SK-N-MC (cell line): ENCODE results near the gene PNLIPRP1.

Experiments used
- DNase-seq: peaks from one replicate; pipeline ENCODE4 v3.0.0-alpha.2; 2011; ENCODE audit warnings: low read depth, low spot score
- H3K27ac ChIP-seq: fragments of 200-600 bp; sonication (generic); 2 replicates; pipeline ENCODE4 v1.5.1; 2016; ENCODE audit warnings: mixed run types
- H3K36me3 ChIP-seq: fragments of 200-600 bp; sonication (generic); 2 replicates; pipeline ENCODE4 v1.6.1; 2017; ENCODE audit warnings: antibody characterized with exemption, low read length, mixed read lengths; ENCODE audit not compliant: insufficient read depth
- H3K4me3 ChIP-seq: fragments of 200-600 bp; sonication (generic); 2 replicates; pipeline ENCODE4 v1.5.1; 2016
- H3K9ac ChIP-seq: fragments of 200-600 bp; sonication (generic); 2 replicates; pipeline ENCODE4 v1.8.0; 2017; ENCODE audit warnings: mixed run types, mixed read lengths; ENCODE audit not compliant: insufficient read length
- H3K9me3 ChIP-seq: fragments of 200-600 bp; sonication (generic); 2 replicates; pipeline ENCODE4 v1.6.1; 2017; ENCODE audit warnings: low read depth, mild to moderate bottlenecking, antibody characterized with exemption, low read length, moderate library complexity, mixed read lengths
- EZH2 ChIP-seq: fragments of 200-600 bp; sonication (generic); IDR thresholded peaks from one replicate; pipeline ENCODE4 v1.6.1; 2017; ENCODE audit warnings: antibody characterized with exemption
- FOXP2 ChIP-seq: optimal IDR thresholded peaks from 2 replicates; pipeline ENCODE3; 2011; ENCODE audit warnings: mild to moderate bottlenecking, moderate library complexity; ENCODE audit not compliant: insufficient read depth; ENCODE audit errors: extremely low read length, control extremely low read depth
- POLR2AphosphoS5 ChIP-seq: IDR thresholded peaks from 2 replicates; pipeline ENCODE4 v1.6.1; 2012; ENCODE audit warnings: mild to moderate bottlenecking, low read depth, low read length, borderline replicate concordance

PNLIPRP1 gene

DNA sequence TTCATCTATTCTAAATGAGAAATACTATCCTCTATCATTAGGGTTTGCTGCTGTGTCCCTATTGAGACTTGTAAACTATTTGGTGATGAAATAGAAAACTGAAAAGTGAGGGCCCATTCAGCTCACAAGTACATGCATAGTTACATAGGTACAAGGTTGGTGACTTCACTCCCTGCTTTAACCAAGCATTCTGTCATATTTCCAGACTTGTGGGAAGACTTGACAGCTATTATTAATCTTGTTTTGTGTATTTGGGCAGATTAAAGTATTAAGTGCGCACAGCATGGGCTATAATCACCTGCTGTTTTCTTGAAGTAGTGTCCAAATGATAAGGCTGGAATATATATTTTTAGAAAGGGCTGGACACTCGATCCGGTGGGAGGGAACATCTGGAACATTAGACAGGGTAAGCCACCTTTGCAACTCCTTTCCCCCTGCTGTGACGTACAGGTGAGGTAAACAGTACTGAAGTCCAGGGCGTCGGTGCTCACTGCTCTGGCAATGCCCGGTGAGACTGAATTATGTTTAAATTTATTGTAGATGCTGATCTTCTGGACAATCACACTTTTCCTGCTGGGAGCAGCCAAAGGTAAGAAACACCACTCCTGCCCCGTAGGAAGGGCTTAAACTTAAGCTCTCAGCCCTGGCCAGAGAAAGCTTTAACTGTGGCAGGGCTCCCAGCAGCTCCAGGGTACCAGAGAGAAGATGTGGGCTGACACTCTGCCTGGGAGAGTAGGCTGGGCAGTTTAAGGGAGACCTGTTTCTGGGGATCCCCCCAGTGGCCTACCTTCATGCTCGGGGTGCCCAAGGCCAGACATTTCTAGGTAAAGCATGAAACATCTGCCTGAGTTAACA lies at the start of gene PNLIPRP1:
Gene PNLIPRP1, plus strand, starts transcription at position 370 of the 855 bp plus-strand sequence. Its CDS starts 171 bp downstream, at position 541.
- H3K4me3 ChIP-seq = no peak within 1 kb of the TSS
- TF ChIP-seq EZH2 = no peak
- no peak for TF ChIP-seq FOXP2
- no peak for TF ChIP-seq POLR2AphosphoS5

GRCh38 chr10:116542007-116542677 lies 48.6 kb upstream of the PNLIPRP1 start:
- no peaks in the 10 kb centered on the region for H3K36me3 ChIP-seq
- no peak overlapping the region for H3K4me3 ChIP-seq
- no peak overlapping the region for H3K9ac ChIP-seq
- H3K9me3 ChIP-seq = no peaks in the 10 kb centered on the region
- DNase-seq = no peak
- TF ChIP-seq POLR2AphosphoS5 (no peak), FOXP2 (no peak), EZH2 (no peak)
- H3K27ac ChIP-seq = no peak overlapping the region

More for the DNA sequence above, at the start of gene PNLIPRP1:
- H3K9ac ChIP-seq = no peak within 1 kb of the TSS
- H3K27ac ChIP-seq = no peak within 1 kb of the TSS
- no peak for DNase-seq
- H3K9me3 ChIP-seq = no peaks in the 10 kb centered on the region
- no peaks in the 10 kb centered on the region for H3K36me3 ChIP-seq

DNA sequence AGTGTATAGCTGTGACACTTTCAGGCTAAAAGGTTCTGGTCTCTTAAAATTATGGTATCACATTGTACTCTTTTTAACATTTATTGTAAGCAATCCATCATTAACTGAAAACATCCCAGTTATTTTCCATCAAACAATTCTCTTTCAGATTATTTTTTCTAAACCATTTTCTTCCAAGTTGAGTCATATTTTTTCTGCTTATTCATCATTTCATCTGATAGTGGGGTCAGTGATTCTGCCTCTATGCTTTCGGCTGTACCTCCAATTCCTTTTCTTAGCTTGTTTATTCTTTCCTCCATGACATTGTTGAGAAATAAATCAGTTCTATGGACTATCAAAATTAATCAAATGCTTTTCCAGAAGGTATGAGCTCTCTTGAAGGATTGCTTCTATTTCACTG lies 45.6 kb upstream of the PNLIPRP1 start:
- no peak overlapping the region for H3K27ac ChIP-seq
- no peak overlapping the region for H3K4me3 ChIP-seq
- no peak overlapping the region for H3K9ac ChIP-seq
- no peak for DNase-seq
- H3K36me3 ChIP-seq = no peaks in the 10 kb centered on the region
- no peak for TF ChIP-seq FOXP2
- H3K9me3 ChIP-seq = no peaks in the 10 kb centered on the region

GRCh38 chr10:116545756-116546155 lies 45.0 kb upstream of the PNLIPRP1 start, which contains the start of gene PNLIP:
TSS of gene PNLIP (plus strand) at chr10:116545931. CDS start at chr10:116546093, 162 bp downstream.
- Histone ChIP-seq H3K36me3 (no peaks in the 10 kb centered on the region), H3K4me3 (no peak within 1 kb of the TSS), H3K27ac (no peak within 1 kb of the TSS), H3K9me3 (no peaks in the 10 kb centered on the region), H3K9ac (no peak within 1 kb of the TSS)
- TF ChIP-seq POLR2AphosphoS5 (no peak), EZH2 (no peak), FOXP2 (no peak)
- DNase-seq = no peak

GRCh38 chr10:116548301-116548700 lies 42.5 kb upstream of the PNLIPRP1 start:
- Histone ChIP-seq H3K9me3 (no peaks in the 10 kb centered on the region), H3K9ac (no peak overlapping the region), H3K4me3 (no peak overlapping the region), H3K36me3 (no peaks in the 10 kb centered on the region), H3K27ac (no peak overlapping the region)
- TF ChIP-seq POLR2AphosphoS5 = no peak
- no peak for TF ChIP-seq FOXP2
- no peak for DNase-seq

DNA sequence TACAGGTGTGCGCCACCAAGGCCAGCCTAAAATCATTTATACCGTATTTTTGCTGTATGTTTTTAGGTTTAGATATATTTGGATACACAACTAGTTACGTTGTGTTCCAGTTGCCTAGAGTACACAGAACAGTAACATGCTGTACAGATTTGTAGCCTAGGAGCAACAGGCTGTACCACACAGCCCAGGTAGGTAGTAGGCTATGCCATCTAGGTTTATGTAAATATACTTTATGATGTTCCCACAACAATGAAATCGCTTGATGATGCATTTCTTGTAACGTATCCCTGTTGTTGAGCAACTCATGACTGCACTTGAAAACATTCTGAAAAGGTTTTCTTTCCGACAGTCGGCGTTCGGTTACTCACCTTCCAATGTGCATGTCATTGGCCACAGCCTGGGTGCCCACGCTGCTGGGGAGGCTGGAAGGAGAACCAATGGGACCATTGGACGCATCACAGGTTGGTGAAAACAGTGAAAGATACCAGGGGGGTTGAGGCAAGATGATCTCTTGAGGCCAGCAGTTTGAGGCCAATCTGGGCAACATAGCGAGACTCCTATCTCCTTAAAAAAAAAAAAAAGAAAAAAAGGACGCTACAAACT lies 37.3 kb upstream of the PNLIPRP1 start:
- Histone ChIP-seq H3K9me3 (no peaks in the 10 kb centered on the region), H3K36me3 (no peaks in the 10 kb centered on the region), H3K4me3 (no peak overlapping the region), H3K9ac (no peak overlapping the region), H3K27ac (no peak overlapping the region)
- no peak for DNase-seq
- TF ChIP-seq FOXP2 = no peak
- no peak for TF ChIP-seq POLR2AphosphoS5
- TF ChIP-seq EZH2 = no peak

- no peaks in the 10 kb centered on the region for H3K9me3 ChIP-seq
- H3K36me3 ChIP-seq = no peaks in the 10 kb centered on the region
- H3K9ac ChIP-seq = no peak overlapping the region
- no peak overlapping the region for H3K4me3 ChIP-seq
- TF ChIP-seq POLR2AphosphoS5 (no peak), FOXP2 (no peak), EZH2 (no peak)
- no peak for DNase-seq
- H3K27ac ChIP-seq = no peak overlapping the region
These were observed 36.1 kb upstream of the PNLIPRP1 start for GRCh38 chr10:116554628-116555027.

- DNase-seq = no peak
- Histone ChIP-seq H3K36me3 (no peaks in the 10 kb centered on the region), H3K27ac (no peak overlapping the region), H3K9me3 (no peaks in the 10 kb centered on the region), H3K9ac (no peak overlapping the region), H3K4me3 (no peak overlapping the region)
- TF ChIP-seq EZH2 (no peak), POLR2AphosphoS5 (no peak), FOXP2 (no peak)
These were observed 34.9 kb upstream of the PNLIPRP1 start for GRCh38 chr10:116555880-116556279.
